Brain microvascular endothelial cell (primary cell): ENCODE measurements around the gene SHISAL1.

ENCODE experiments used
- DNase-seq: peaks from one replicate; pipeline ENCODE4 v3.0.0-alpha.2; 2020
- H3K27ac ChIP-seq: fragments of 250-450 bp; sonication (Bioruptor Pico); 2 replicates; pipeline ENCODE4 v1.5.1; 2020; ENCODE audit warnings: mild to moderate bottlenecking, moderate library complexity
- H3K27me3 ChIP-seq: fragments of 250-450 bp; sonication (Bioruptor Pico); replicated peaks from 2 replicates; pipeline ENCODE4 v1.5.1; 2020; ENCODE audit warnings: mild to moderate bottlenecking
- H3K36me3 ChIP-seq: fragments of 250-450 bp; sonication (Bioruptor Pico); replicated peaks from 2 replicates; pipeline ENCODE4 v1.5.1; 2020; ENCODE audit warnings: mild to moderate bottlenecking
- H3K4me3 ChIP-seq: 2 replicates; pipeline ENCODE4 v1.5.1; 2011; ENCODE audit warnings: low read depth, mild to moderate bottlenecking, control low read depth, low read length, moderate library complexity
- CTCF ChIP-seq: IDR thresholded peaks from 2 replicates; pipeline ENCODE4 v1.5.1; 2011; ENCODE audit warnings: low read depth, mild to moderate bottlenecking, moderate library complexity, low read length, control low read depth, inconsistent platforms; ENCODE audit errors: missing control alignments
- in situ Hi-C: cut with HindIII; loops from 2 replicates; pipeline ENCODE4 v1.10.0; 2017; ENCODE audit warnings: low sequenced_read_pairs, low pct_ligation_motif_present

Gene SHISAL1

GRCh38 chr22:44209343-44209742 is 103.4 kb downstream of the SHISAL1 start:
- TF ChIP-seq CTCF, result no peak
- DNase-seq, result no peak
- Histone ChIP-seq H3K4me3 (no peak overlapping the region), H3K27me3 (no peaks in the 10 kb centered on the region), H3K36me3 (no peaks in the 10 kb centered on the region), H3K27ac (no peak overlapping the region)
- in situ Hi-C loops, result no loop called here

- in situ Hi-C loops, result no loop called here
Observed at GRCh38 chr22:44207981-44208317, 104.8 kb downstream of the SHISAL1 start.

GRCh38 chr22:44207173-44207980 is 105.4 kb downstream of the SHISAL1 start:
- no peak for DNase-seq
- Histone ChIP-seq H3K36me3 (no peaks in the 10 kb centered on the region), H3K4me3 (no peak overlapping the region), H3K27ac (no peak overlapping the region), H3K27me3 (no peaks in the 10 kb centered on the region)
- in situ Hi-C loops, result no loop called here
- TF ChIP-seq CTCF, result no peak

More at GRCh38 chr22:44207981-44208317, 104.8 kb downstream of the SHISAL1 start:
- H3K27me3 ChIP-seq, result no peaks in the 10 kb centered on the region
- H3K4me3 ChIP-seq, result no peak overlapping the region
- H3K27ac ChIP-seq, result no peak overlapping the region
- DNase-seq, result no peak
- TF ChIP-seq CTCF, result no peak
- no peaks in the 10 kb centered on the region for H3K36me3 ChIP-seq

- in situ Hi-C loops, result no loop called here
- Histone ChIP-seq H3K27me3 (no peaks in the 10 kb centered on the region), H3K36me3 (no peaks in the 10 kb centered on the region), H3K4me3 (no peak overlapping the region), H3K27ac (no peak overlapping the region)
- TF ChIP-seq CTCF, result no peak
- no peak for DNase-seq
Observed at GRCh38 chr22:44206696-44207095, 106.1 kb downstream of the SHISAL1 start.

- DNase-seq, result no peak
- no peaks in the 10 kb centered on the region for H3K36me3 ChIP-seq
- no peak for TF ChIP-seq CTCF
- no peak overlapping the region for H3K27ac ChIP-seq
- in situ Hi-C loops, result no loop called here
- no peaks in the 10 kb centered on the region for H3K27me3 ChIP-seq
- no peak overlapping the region for H3K4me3 ChIP-seq
Observed at GRCh38 chr22:44206330-44206645, 106.5 kb downstream of the SHISAL1 start.
